Memory B cell (primary cell): Measurements from ENCODE around the gene VWDE.
A peak's percentile ranks its signal among the peaks of the same experiment; 100 is the strongest.

Experiments
- ATAC-seq: fragments of 150-1000 bp; cut with Tn5 transposase; 2 replicates; pipeline ENCODE4 v1.10.0; 2021; ENCODE audit warnings: low read depth, mild to moderate bottlenecking, moderate library complexity
- DNase-seq, 2 donors: peaks; one replicate each; pipeline ENCODE4 v3.0.0; 2022; ENCODE audit warnings: low spot score in 2 of 2
- H3K27ac Mint-ChIP-seq: one replicate; pipeline ENCODE4 v1.8.0; 2022; ENCODE audit warnings: mild to moderate bottlenecking, moderate library complexity, mixed read lengths
- H3K27me3 Mint-ChIP-seq: one replicate; pipeline ENCODE4 v1.8.0; 2022; ENCODE audit warnings: mixed read lengths
- H3K36me3 Mint-ChIP-seq: one replicate; pipeline ENCODE4 v1.8.0; 2022; ENCODE audit warnings: mild to moderate bottlenecking, mixed read lengths
- H3K4me1 Mint-ChIP-seq: one replicate; pipeline ENCODE4 v1.8.0; 2022; ENCODE audit warnings: mixed read lengths
- H3K4me3 Mint-ChIP-seq: one replicate; pipeline ENCODE4 v1.8.0; 2022; ENCODE audit warnings: mild to moderate bottlenecking, moderate library complexity, mixed read lengths
- H3K9me3 Mint-ChIP-seq: one replicate; pipeline ENCODE4 v1.8.0; 2022; ENCODE audit warnings: mixed read lengths

The VWDE gene

DNA sequence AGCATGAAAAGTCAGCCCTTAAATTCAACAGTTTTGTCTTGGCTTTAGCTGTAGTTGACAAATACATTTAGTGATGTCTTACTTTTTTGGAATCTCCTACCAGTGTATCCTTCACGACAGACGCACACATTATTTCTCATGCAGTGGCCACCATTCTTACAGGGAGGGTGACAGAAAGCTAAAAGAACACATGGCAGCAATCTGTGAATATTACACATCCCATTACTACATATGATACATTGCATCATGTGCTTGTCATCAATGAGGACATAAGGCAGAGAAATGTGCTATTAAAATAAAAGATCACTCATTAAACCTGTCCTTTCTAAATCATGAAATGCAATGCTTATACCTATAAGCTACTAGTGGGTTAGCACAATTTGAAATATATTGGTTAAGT is 66.6 kb downstream of the VWDE start:
- ATAC-seq: no peak
- Mint-ChIP-seq H3K36me3 (no peaks in the 10 kb centered on the region), H3K9me3 (no peaks in the 10 kb centered on the region), H3K27me3 (peaks cover 4% of the 10 kb centered on the region), H3K27ac (no peak overlapping the region), H3K4me3 (no peak overlapping the region), H3K4me1 (no peaks in the 10 kb centered on the region)
- no peak for DNase-seq

DNA sequence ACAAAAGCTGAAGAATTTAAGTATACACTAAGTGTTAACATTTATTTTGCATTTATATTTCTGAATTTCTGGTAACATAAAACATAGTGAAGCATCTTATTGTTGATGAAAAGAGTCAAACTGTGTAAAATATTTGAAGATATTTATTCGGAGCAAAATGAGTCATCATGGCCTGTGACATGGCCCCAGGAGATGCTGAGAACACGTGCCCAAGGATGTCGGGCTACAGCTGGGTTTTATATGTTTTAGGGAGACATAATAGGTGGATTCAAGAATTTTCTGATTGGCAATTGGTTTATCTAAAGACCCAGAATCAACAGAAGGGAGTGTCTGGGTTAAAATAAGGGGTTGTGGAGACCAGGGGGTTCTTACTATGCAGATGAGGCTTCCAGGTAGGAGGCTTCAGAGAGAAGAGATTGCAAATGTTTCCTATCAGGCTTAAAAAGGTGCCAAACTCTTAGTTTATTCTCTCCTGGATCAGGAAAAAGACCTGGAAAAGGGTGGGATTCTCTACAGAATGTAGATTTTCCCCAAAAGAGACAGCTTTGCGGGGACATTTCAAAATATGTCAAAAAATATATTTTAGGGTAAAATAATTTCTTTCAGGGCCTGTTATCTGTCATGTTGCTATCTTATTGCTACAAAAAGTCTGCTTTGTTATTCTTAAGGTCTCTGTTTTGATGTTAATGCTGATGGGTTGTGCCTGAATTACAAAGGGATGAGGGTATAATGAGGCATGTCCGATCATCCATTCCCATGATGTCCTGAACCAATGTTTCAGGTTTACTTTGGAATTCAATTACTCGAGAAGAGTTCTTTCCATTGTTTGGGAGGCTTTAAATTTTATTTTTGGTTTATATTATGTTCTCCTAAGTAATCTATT is 74.5 kb downstream of the VWDE start:
- Mint-ChIP-seq H3K4me3 (no peak overlapping the region), H3K9me3 (no peaks in the 10 kb centered on the region), H3K4me1 (no peaks in the 10 kb centered on the region), H3K36me3 (no peaks in the 10 kb centered on the region), H3K27ac (no peak overlapping the region), H3K27me3 (no peaks in the 10 kb centered on the region)
- DNase-seq: no peak
- ATAC-seq: no peak

DNA sequence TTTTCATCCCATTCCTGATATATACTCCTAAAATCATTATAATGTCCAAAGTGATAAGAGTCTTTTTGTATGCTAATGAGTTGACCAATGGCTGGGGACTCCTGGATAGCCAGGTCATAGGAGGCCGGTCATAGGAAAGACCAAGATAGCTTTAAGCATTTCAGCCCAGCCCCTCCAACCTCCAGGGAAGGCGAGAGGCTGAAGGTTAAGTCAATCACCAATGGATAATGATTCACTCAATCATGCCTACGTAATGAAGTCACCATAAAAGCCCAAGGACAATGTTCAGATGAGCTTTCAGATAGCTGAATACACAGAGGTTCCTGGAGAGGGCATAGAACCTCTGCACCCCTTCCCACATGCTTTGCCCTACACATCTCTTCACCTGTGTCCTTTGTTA is 75.7 kb downstream of the VWDE start:
- Mint-ChIP-seq H3K4me3 (no peak overlapping the region), H3K36me3 (no peaks in the 10 kb centered on the region), H3K9me3 (no peaks in the 10 kb centered on the region), H3K4me1 (no peaks in the 10 kb centered on the region), H3K27ac (no peak overlapping the region), H3K27me3 (peaks cover 2% of the 10 kb centered on the region)
- DNase-seq (no peak), ATAC-seq (no peak)

DNA sequence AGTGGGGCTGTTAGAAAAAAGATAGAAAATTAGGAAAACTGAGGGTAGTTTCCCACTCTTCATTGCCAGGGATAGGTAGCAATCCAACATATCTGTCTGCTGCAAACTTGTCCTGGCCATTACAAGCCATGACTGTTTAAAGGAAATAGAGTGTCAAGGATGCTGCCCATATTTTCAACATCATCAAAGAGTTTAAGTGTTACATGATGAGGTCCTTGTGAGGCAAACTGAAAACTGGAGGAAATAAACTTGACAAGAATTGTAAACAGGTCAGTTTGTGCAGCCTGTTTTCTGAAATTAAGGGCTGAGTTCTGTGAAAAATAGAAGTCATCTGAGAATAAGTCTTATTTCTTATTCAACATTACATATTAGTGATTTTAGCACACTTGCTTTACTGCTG is 78.0 kb downstream of the VWDE start:
- Mint-ChIP-seq H3K27ac (no peak overlapping the region), H3K36me3 (no peaks in the 10 kb centered on the region), H3K4me1 (no peaks in the 10 kb centered on the region), H3K4me3 (no peak overlapping the region), H3K9me3 (no peaks in the 10 kb centered on the region), H3K27me3 (peaks cover 2% of the 10 kb centered on the region)
- no peak for ATAC-seq
- DNase-seq: no peak

DNA sequence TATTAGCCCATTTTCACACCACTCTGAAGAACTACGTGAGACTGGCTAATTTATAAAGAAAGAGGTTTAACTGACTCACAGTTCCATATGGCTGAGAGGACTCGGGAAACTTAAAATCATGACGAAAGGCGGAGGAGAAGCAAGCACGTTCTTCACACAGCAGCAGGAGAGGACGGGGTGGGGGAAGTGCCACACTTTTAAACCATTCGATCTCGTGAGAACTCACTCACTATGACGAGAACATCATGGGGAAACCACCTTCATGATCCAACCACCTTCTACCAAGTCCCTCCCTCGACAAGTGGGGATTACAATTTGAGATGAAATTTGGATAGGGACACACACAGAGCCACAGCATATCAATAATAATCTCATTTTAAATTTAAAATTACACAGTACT is 80.2 kb downstream of the VWDE start:
- Mint-ChIP-seq H3K27me3 (peaks cover 2% of the 10 kb centered on the region), H3K9me3 (no peaks in the 10 kb centered on the region), H3K27ac (no peak overlapping the region), H3K4me1 (no peaks in the 10 kb centered on the region), H3K36me3 (no peaks in the 10 kb centered on the region), H3K4me3 (no peak overlapping the region)
- ATAC-seq (no peak), DNase-seq (no peak)

DNA sequence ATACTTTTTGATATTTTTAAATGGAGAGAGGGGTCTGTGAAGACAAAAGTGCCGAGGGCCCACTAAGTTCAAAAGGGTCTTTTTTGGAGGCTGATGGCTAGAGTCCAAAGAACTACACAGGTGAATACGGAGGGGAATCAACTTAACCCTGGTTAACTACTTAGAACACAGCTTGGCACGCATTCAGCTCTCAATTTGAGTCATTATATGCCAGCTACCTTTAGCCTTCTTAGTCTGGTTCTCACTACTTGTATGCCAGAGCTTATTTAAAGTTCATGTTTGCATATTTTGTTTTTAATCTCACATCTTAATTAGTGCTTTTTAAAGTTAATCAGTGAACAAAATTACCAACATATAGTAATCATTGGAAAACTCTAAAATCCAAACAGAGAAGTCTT is 80.8 kb downstream of the VWDE start:
- Mint-ChIP-seq H3K4me1 (no peaks in the 10 kb centered on the region), H3K9me3 (no peaks in the 10 kb centered on the region), H3K4me3 (no peak overlapping the region), H3K27ac (no peak overlapping the region), H3K27me3 (peaks cover 2% of the 10 kb centered on the region), H3K36me3 (no peaks in the 10 kb centered on the region)
- no peak for DNase-seq
- no peak for ATAC-seq

DNA sequence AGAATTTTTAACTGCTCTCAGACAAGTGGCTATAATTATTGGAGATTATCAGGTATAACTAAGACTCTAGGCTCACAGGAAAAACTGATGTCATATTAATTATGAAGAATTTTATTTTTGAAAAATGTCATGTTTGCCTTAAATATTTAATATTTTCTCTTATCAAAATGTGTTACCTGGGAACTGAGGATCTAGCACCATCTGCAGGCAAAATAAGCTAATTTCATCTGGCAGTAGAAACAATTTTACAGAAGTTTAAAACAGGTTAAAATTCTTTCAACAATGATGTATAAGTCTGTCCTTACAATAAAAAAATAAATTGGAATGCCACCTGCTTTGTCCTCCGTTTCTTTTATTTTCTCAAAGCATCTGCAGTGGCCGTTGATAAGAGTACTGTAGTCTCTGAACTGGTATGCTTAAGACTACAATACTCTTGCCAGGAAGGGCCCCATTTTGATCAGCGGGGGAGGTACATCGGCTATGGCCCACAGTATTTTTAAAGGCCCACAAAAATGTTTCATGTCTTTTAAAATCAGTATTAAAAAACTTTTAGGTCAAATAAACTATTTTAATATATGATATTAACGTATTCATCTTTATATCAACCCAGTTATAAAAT is 81.3 kb downstream of the VWDE start:
- Mint-ChIP-seq H3K4me3 (no peak overlapping the region), H3K9me3 (no peaks in the 10 kb centered on the region), H3K27me3 (peaks cover 2% of the 10 kb centered on the region), H3K36me3 (no peaks in the 10 kb centered on the region), H3K27ac (no peak overlapping the region), H3K4me1 (no peaks in the 10 kb centered on the region)
- DNase-seq (peak in 1 of 2 donors; percentile 25), ATAC-seq (no peak)

DNA sequence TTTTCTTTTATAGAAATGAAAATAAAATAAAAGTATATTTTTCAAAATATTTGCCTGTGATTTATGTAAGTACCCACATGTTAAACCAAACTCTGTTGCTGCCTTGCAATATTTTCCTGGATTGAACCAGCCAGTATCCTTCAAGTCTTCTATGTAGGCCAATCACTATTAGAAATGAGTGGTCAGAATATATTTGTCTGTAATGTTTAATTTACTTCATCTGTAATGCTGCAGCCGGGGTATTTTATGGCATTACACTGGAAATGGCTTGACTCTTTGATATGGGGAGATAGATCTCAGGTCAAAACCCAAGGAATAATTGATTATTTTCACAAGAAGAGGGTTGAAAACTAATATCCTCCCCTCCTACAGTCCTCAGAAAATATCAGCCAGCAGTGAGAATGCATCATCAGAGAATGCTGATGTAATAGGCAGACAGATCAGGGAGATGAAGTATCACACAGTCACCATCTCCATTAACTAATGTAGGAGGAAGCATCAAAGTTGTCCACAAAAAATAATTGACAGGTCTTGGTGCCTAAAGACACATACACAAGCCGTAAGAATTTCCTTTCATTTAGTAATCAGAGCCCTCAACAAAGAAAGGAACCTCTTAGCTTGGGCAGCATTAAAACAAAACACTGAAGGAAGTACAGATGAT is 82.5 kb downstream of the VWDE start:
- peaks cover 2% of the 10 kb centered on the region for H3K27me3 Mint-ChIP-seq
- no peak overlapping the region for H3K27ac Mint-ChIP-seq
- DNase-seq: no peak
- no peaks in the 10 kb centered on the region for H3K36me3 Mint-ChIP-seq
- no peaks in the 10 kb centered on the region for H3K4me1 Mint-ChIP-seq
- ATAC-seq: no peak
- H3K4me3 Mint-ChIP-seq: no peak overlapping the region
- H3K9me3 Mint-ChIP-seq: no peaks in the 10 kb centered on the region

DNA sequence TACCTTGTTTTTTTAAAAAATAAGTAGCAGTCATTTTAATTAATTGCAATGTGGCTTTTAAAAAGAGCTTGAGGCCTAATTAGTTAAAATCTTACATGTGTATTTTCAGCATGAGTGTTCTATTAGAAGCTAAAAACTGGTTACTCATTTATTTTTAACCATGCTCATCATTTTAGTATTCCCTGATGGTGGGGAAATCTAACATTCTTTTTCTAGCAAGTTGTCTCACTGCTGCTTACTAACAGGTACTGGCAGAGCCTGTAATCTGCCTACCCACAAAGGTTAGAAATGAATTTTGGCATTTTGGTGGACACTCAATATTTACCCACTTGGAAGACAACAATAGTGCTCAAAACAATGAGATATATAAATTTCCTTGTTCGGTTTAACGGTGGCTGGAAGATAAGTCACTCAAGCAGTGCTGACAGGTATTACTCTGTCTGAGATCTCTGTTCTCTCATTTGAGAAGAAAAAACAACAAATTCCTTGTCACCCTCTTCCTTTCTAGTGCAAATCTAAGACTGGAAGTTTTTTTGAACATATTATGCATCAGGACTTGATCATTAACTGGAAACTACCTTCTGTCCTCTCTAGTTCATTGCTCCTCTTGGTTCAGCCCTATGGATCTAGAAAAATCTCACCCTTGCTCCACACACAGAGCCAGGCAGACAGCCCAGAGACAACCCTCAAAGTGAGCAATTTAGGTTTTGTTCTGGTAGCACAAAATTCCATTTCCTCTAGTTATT is 83.3 kb downstream of the VWDE start:
- Mint-ChIP-seq H3K4me3 (no peak overlapping the region), H3K27me3 (peaks cover 2% of the 10 kb centered on the region), H3K36me3 (no peaks in the 10 kb centered on the region), H3K27ac (no peak overlapping the region), H3K9me3 (no peaks in the 10 kb centered on the region), H3K4me1 (no peaks in the 10 kb centered on the region)
- ATAC-seq (no peak), DNase-seq (no peak)

DNA sequence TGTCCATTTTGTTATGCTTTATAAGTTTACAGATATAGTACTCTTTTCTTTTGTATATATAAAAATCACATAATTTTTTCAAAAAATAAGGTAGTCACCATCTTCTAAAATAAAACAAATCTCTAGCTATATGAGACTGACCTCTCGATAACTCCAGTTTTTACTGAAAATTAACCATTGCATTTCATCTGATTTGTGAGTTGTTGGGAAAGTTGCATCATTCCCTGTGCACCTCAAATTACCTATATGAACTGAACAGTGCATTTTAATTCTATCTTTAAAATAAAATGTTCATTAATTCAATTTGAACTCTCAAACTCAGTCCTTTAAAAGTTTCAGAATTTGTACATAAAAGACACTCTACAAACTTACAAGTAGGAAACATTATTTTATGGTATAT is 86.0 kb downstream of the VWDE start:
- Mint-ChIP-seq H3K27me3 (no peaks in the 10 kb centered on the region), H3K9me3 (no peaks in the 10 kb centered on the region), H3K36me3 (no peaks in the 10 kb centered on the region), H3K27ac (no peak overlapping the region), H3K4me1 (peaks cover 2% of the 10 kb centered on the region), H3K4me3 (no peak overlapping the region)
- DNase-seq (no peak), ATAC-seq (no peak)

DNA sequence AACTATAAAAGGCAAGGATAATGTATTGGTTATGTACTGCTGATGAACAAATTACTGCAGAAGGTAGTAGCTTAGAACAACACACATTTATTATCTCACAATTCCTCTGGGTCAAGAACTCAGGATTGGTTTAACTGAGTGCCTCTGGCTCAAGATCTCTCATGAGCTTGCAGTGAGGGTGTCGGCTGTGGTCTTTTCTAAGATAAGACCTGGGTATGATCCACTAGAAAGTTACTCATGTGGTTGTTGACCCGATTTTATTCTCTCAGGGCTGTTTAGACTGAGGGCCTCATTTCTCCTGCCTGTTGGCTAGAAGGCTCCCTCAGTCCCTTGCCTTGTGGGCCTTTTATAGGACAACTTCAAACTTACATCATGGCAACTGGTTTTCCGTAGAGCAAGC is 86.7 kb downstream of the VWDE start:
- Mint-ChIP-seq H3K36me3 (no peaks in the 10 kb centered on the region), H3K9me3 (no peaks in the 10 kb centered on the region), H3K27me3 (peaks cover 2% of the 10 kb centered on the region), H3K4me3 (no peak overlapping the region), H3K4me1 (peaks cover 2% of the 10 kb centered on the region), H3K27ac (no peak overlapping the region)
- ATAC-seq: no peak
- DNase-seq: no peak

DNA sequence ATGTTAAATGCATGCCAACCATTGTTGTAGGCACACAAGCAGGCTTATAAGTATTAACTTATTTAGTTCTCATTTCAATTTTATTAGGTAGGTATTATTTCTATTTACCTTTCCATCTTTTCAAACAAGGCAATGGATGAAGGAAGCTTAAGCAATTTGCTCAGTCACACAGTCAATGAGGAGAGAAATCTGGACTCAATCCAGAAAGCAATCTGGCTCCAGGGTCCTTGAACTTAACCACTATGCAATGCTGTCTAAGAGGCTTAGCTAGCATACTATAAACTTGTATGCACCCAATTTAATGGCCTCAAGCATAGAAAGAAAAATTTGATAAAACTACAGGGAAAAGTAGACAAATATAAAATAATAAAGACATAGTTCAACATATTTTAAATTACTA is 88.6 kb downstream of the VWDE start:
- ATAC-seq: no peak

DNA sequence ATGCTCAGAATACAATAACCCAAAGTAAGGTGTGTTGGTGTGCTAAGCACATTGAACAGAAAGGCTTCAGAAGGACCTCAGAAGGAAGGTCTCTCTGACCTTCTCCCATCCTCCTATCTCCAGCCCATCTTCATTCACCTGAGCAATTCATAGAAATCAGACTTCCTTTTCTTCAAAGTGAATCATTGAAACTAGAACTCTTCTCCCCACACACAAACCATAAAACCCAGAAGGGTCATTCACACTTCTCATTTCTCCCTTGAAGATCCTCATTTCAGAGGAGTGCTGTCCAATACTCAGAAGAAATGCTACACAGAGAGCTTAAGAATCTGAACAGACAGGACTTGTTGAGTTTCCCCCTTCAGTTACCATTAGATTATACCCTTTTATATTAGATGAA is 89.5 kb downstream of the VWDE start:
- Mint-ChIP-seq H3K27ac (no peak overlapping the region), H3K36me3 (no peaks in the 10 kb centered on the region), H3K4me1 (peaks cover 2% of the 10 kb centered on the region), H3K9me3 (no peaks in the 10 kb centered on the region), H3K4me3 (no peak overlapping the region), H3K27me3 (peaks cover 6% of the 10 kb centered on the region)
- ATAC-seq (no peak), DNase-seq (no peak)

More for the DNA sequence above, 88.6 kb downstream of the VWDE start:
- Mint-ChIP-seq H3K36me3 (no peaks in the 10 kb centered on the region), H3K27ac (no peak overlapping the region), H3K27me3 (peaks cover 6% of the 10 kb centered on the region), H3K4me1 (peaks cover 2% of the 10 kb centered on the region), H3K4me3 (no peak overlapping the region), H3K9me3 (no peaks in the 10 kb centered on the region)
- no peak for DNase-seq

DNA sequence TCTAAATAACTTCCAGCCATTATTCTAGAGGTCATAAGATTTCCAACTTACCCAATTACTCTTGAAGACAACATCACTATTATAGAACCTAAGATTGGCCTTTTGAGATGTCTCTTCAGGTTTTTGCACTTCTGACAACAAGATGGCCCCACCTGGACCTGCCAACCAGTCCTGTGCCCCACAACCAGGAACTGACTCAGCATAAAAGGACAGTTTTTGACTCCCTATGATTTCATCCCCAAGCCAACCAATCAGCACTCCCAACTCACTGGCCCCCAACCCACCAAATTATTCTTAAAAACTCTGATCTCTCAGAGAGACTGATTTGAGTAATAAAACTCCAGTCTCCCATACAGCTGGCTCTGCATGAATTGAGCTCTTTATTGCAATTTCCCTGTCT is 98.2 kb downstream of the VWDE start:
- peaks cover 2% of the 10 kb centered on the region for H3K9me3 Mint-ChIP-seq
- no peak for DNase-seq
- H3K36me3 Mint-ChIP-seq: no peaks in the 10 kb centered on the region
- ATAC-seq: no peak
- no peak overlapping the region for H3K27ac Mint-ChIP-seq
- H3K4me1 Mint-ChIP-seq: no peaks in the 10 kb centered on the region
- peaks cover 8% of the 10 kb centered on the region for H3K27me3 Mint-ChIP-seq
- no peak overlapping the region for H3K4me3 Mint-ChIP-seq
